Activated gamma-delta T cell (primary cell): Measurements from ENCODE around the gene KANSL1L.
"Not testable (repeated sequence)": the region's sequence is repeated elsewhere in the genome, so short reads cannot be mapped to it uniquely, and the experiment has no call there.

ENCODE experiments used
- DNase-seq: peaks from one replicate; lab custom pipeline; 2025; lab: John Stamatoyannopoulos, UW

The KANSL1L gene

DNA sequence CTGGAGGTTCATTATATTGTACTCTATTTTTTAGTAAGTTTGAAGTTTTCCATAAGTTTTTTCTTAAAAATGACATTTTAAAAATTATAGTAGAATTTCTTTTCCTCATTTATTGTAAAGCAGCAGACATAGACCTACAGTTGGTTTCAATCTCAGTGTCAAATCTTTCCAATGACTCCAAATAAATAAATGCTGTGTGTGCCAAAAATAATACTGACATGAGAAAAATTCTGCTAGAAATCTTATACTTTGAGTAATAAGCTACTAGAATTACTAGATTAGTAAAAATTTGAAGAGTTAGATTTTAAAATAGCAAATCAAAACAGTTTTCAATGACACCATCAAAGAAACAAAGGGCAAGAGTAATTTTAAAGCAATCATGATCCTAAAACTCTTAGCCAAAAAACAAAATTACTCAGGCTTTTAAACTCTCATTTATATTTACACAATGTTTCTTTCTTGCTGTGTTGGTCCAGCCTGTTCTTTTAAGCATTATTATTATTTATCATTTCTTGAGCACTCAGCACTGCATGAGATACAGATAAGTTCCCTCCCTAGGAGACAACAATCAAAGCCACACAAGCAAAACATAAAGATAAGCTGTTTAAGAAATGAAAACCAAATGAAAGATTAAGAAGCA, 8.3 kb upstream of the KANSL1L start:
- DNase-seq: no peak

DNA sequence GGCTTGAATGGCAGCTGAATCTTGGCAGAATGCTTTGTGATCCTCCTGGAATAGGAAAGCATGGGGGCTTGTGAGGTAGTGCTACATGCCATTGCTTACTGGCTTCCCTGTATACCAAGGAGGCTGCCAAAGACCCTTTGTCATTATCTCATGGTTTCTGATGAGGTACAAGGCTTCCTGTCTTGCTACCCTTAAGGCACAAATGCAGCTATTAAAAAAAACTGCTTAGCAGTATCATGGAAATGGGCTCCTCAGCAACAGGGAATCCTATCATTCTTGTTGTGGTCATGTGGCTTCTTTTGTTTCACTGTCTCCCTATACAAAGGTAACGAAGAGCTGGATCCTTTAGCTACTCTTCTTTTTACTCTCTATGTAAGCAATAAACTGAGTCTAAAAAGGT, 6.6 kb upstream of the KANSL1L start:
- DNase-seq: no peak

GRCh38 chr2:210177115-210177514, 5.9 kb upstream of the KANSL1L start:
- DNase-seq: not testable (repeated sequence)

DNA sequence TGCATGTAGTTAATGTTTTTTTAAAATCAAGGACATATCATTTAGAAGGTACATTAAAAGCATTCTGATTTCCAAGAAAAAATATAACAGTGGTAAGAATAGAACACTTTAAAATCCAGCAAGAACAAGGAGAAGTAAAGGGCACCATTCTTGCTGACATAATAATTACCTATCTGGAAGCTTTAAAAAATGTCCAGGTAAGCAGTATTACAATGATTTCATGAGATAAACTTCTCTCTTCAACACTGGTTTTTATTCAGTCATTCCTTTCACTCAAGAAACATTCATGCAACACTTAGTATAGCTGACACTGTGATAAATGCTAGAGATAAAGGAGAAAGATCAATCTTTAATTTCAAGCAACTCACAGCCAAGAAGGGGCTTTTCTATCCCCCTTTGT, 2.9 kb upstream of the KANSL1L start:
- no peak for DNase-seq

DNA sequence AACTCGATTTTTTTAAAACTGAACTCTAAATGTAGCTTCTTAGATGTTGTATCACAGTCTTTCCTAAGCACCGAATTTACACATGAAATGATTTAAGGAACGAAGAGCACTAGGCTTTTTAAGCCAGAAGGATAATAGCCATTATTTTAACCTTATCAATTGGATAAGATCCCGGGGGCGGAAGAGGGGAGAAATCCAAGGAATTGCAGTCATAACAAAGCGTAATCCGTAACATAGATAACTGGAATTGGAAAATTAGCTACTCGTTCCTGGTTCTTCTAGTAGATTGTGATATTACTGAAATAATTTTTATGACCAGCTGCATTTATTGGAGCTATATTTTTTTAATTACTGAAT, 988 bp upstream of the KANSL1L start:
- no peak for DNase-seq

DNA sequence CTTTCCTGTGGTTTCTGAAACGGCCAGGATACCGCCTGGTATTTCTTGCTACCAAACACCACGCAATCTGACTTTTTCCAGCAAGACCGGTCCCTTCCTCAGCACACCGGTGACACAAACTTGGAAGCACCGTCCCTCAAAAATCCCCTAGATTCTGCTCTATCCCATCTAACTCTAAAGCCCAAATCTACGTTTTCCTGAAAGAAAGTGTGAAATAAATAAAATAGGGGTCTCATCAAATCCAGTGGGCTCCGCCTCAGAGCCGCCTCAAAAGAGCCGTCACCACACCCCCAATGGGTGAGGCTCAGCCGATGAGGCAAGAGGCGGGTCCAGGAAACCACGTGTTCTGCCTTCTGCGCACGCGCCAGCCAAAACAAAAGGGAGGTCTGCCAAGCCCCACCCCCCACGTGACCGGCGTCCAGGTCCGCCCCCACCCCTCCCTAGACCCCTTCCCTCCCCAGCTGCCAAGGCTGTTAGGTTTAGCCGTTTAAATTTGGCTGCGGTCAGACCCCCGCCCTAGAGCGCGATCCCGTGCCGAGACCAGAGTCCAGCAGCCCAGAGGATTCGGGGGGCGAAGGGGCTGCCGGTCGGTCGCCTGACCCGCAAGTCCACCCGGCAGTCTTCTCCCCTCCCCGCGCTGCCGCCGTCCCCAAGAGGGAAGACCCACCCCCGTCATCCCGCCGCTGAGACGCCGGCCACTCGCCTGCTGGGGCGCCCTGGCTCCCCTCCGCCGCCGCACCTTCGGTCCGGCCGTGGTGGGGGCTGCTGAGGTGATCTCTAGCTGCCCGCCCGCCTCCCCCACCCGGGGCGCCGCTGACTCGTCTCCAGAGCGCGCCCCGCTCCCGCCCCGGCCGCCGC, 534 bp downstream of the KANSL1L start:
- peak; percentile 83 for DNase-seq

DNA sequence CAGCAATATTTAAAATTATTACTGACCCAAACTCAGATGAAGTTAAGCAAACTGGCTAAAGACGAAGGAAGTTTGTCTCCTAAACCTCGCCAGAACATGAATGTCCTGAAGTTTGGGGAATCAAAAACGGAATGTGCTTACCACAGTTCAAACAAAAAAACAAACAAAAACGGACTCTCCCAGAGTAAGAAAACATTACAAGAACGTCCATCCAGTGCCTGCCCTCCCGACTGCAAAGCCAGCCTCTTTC, 1.1 kb downstream of the KANSL1L start:
- DNase-seq: no peak

DNA sequence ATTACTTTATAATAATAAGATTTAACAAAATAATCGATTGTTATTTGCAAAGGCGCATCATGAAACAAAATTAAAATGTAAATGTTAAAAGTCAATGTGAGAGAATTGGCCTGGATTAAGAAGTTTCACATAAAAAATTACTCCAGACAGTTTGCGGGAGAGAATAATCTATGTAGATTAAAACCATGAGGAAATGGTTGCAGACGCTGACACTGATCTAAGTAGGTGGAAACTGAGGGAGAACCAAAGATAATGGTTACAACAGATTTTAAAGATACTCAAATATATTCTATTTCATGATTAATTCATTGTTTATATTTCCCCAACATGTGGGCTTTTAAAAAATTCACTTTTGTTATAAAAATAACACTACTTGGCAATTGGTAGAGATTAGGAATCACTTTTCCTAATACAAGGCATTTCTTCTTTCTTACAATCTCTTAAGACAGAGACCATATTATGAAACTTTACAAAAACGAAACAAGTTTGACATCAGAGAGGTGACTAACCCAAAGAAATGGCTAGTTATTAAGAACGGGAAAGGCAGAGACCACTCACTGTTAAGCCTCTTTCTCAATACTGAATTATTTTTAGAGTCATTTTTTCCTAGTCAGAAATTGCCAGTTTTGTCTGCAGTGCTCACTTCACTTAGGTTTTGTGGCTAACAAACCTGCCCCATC, 1.6 kb downstream of the KANSL1L start:
- DNase-seq: no peak

- no peak for DNase-seq
These were observed 4.0 kb downstream of the KANSL1L start for GRCh38 chr2:210167227-210167626.

DNA sequence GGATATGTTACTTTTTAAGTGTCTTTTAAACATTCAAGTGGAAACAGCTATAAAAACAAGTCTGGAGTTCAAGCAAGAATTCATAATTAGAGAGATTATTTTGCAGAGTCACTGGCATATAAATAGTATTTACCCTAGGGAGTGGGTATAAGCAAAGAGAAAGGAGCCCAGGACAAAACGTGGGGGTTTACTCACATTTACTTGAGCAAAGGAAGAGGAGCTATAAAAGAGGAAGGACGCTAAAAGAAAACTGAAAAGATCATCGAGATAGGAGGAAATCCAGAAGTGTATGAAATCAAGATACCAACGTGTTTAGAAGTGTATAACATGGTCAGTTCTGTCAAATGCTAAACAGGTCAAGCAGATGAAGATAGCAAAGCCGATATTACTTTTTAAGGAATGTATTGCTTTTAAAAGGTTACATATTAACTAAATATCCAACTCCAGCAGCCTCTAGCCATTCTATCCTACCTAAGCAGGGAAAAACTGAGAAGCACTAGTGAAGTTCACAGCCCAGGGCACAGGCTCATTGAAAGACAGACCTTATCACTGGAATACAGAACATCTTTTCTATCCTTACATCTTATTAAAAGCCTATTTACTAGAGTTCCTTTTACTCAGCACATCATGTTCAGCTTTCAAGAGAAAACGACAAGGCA, 8.6 kb downstream of the KANSL1L start:
- no peak for DNase-seq

DNA sequence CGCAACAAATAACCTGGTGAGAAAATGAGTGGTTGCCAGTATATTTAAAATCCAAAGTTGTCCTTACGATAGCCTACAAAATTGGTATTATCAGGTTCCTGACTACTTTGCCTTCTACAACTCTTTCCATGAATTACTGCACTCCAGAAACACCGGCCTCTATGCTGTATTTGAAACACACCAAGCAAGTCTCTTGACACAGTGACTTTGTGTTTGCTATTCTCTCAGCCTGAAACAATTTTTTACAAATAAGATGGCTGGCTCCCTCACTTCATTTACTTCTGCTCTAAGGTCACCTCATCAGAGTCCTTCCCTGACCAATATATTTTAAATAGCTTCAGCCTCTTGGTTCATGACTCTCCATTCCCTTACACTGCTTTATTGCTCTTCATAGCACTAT, 12.2 kb downstream of the KANSL1L start:
- no peak for DNase-seq

GRCh38 chr2:210158236-210158635, 13.0 kb downstream of the KANSL1L start:
- DNase-seq: no peak

DNA sequence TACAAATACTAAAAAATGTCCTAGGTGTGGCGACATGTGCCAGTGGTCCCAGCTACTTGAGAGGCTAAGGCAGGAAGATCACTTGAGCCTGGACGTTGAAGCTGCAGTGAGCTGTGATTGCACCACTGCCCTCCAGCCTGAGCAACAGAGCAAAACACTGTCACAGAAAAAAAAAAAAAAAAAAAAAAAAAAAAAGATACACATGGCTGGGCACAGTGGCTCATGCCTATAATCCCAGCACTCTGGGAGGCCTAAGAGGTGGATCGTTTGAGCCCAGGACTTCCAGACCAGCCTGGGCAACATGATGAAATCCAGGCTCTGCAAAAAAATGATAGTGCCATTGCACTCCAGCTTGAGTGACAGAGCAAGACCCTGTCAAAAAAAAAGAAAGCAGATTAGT, 13.7 kb downstream of the KANSL1L start:
- no peak for DNase-seq

DNA sequence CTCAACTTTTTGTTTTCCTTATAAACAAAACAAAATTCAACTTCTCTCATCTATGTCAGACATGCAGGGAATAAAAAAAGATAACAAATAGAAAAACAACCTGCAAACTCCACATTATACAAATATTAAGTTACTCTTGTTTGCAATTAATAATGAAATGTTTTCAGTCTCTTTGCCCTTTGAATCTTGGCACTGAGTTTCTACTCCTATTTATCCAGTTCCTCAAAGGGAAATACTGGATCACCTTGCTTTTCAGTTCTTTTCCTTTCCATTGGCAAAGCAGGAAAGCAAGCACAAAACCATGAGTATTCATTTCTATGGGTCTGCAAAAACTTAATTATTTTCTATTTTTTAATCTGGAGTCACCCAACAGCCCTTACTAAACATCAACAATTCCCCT, 23.6 kb downstream of the KANSL1L start:
- no peak for DNase-seq

GRCh38 chr2:210132239-210132638, 39.0 kb downstream of the KANSL1L start:
- no peak for DNase-seq

DNA sequence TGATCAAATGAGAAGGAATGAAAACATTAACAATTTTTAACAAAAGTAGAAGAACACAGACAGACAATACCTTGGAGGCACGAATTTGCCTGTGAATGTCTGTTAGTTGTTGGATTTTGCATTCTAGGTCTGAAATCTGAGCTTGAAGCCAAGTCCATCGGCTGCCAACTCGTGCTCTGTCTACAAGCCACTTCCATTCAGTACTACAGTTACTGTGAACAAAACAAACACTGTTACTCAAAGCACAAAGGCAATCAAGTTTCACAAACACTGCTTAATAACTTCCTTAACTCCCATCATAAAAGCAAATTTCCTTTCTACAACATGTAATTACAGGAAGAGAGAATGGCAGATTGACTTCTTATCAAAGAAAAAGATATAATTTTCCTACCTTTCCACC, 42.2 kb downstream of the KANSL1L start:
- DNase-seq: no peak

DNA sequence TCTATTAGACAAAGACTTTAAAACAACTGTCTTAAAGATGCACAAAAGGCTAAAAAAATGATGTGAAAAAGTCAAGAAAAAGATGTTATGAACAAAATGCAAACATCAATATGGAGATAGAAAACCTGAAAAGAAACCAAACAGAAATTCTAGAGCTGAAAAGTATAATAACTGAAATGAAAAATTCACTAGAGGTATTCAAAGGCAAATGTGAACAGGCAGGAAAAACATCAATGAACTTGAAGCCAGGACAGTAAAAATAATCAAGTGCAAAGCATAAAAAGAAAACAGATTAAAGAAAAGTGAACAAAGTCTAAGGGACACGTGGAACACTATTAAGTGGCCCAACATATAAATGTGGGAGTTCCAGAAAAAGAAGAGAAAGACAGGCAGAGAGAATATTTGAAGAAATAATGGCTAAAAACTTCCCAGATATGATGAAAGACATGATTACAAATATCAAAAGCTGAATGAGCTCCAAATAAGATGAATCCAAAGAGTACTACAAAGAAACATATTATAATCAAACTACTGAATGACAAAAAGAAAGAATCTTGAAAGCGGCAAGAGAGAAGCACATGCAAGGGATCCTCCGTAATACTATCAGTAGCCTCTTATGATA, 57.5 kb downstream of the KANSL1L start:
- DNase-seq: no peak

DNA sequence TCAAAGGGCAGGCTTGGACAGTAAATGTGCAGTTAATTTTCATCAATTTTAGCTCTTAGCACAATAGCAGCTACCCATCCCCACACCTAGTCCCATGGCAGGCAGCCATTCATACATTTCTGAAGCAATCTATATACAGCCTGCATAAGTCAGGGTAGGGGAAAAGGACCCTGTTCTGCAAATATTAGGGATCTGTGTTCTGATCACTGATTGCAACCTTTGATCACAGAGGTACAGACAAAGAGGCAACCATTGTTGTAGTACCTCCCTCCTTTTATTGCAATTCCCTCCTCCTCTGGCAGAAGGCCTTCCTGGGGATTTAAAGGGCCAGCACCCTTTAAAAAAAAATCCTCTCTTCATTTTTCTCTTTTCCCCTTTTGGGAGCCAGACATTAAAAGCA, 58.3 kb downstream of the KANSL1L start:
- no peak for DNase-seq

- no peak for DNase-seq
These were observed 71.3 kb downstream of the KANSL1L start for GRCh38 chr2:210099940-210100339.

DNA sequence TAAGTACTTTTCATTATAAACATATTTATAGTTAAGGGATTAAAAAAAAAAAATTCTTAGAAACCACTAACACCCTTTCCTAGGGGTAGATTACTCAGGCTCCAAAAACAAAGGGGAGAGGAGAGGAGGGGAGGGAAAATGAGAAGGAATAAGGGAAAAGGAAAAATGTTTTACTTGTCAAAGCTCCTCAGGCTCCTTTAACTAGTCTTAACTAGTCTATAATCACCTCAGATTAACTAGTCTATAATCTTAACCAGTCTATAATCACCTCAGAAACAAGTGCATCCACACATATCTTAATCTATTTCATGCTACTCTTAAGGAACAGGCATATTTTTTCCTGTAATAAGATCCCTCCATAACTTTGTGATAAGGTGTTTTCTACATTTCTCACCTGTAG, 76.4 kb downstream of the KANSL1L start:
- DNase-seq: no peak

DNA sequence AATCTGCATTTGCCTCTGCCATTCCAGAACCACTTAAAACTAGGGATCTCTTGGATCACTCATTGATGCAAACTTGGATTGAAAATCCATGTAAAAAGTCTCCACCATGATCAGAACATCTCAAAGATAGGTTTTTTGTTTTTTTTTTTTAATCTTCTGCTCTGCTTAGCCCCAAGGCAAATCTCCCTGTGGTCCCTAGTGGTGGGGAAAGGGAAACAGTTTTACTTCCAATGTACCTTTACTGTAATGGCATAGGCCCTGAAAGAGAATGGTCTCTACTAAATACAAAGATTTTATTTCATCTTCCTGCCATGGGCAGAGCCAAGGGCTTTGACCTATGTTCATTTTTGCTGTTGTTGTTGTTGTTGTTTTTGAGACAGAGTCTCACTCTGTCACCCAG, 78.4 kb downstream of the KANSL1L start:
- DNase-seq: no peak

DNA sequence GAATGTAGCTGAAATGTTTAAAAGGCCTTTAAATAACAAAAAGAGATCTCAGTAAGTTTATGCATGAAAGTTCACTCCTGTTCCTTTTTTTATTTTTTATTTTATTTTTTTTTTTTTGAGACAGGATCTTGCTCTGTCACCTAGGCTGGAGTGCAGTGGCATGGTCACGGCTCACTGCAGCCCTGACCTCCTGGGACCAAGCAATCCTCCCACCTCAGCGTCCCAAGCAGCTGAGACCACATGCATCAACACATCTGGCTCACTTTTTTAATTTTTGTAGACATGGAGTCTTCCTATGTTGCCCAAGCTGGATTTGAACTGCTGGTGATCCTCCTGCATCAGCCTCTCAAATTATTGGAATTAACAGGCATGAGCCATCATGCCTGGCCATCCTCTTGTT, 84.3 kb downstream of the KANSL1L start:
- no peak for DNase-seq

DNA sequence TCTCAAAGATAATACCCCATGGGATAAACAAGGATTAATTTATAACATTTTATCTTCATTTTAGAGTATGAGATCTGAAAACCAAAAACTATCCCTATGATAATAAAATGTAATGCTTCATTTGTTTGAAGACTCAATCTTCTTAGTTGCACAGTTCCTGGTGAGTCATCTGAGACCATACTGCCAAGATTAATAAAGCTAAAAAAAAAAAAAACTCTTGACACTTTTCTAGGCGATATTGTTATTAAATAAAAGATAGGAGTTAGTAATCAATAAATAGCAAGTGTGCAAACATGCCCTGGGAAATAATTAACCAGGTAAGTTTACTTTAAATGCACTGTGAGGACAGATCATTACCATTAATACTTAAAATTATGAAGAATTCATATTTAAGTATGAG, 84.9 kb downstream of the KANSL1L start:
- DNase-seq: no peak
